ENCODE data around the gene ACOT7.

- TF ChIP-seq, protein P1, sequence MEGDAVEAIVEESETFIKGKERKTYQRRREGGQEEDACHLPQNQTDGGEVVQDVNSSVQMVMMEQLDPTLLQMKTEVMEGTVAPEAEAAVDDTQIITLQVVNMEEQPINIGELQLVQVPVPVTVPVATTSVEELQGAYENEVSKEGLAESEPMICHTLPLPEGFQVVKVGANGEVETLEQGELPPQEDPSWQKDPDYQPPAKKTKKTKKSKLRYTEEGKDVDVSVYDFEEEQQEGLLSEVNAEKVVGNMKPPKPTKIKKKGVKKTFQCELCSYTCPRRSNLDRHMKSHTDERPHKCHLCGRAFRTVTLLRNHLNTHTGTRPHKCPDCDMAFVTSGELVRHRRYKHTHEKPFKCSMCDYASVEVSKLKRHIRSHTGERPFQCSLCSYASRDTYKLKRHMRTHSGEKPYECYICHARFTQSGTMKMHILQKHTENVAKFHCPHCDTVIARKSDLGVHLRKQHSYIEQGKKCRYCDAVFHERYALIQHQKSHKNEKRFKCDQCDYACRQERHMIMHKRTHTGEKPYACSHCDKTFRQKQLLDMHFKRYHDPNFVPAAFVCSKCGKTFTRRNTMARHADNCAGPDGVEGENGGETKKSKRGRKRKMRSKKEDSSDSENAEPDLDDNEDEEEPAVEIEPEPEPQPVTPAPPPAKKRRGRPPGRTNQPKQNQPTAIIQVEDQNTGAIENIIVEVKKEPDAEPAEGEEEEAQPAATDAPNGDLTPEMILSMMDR (IDR thresholded peaks at IDR 0.05) = no peak
- TF ChIP-seq, protein P2, sequence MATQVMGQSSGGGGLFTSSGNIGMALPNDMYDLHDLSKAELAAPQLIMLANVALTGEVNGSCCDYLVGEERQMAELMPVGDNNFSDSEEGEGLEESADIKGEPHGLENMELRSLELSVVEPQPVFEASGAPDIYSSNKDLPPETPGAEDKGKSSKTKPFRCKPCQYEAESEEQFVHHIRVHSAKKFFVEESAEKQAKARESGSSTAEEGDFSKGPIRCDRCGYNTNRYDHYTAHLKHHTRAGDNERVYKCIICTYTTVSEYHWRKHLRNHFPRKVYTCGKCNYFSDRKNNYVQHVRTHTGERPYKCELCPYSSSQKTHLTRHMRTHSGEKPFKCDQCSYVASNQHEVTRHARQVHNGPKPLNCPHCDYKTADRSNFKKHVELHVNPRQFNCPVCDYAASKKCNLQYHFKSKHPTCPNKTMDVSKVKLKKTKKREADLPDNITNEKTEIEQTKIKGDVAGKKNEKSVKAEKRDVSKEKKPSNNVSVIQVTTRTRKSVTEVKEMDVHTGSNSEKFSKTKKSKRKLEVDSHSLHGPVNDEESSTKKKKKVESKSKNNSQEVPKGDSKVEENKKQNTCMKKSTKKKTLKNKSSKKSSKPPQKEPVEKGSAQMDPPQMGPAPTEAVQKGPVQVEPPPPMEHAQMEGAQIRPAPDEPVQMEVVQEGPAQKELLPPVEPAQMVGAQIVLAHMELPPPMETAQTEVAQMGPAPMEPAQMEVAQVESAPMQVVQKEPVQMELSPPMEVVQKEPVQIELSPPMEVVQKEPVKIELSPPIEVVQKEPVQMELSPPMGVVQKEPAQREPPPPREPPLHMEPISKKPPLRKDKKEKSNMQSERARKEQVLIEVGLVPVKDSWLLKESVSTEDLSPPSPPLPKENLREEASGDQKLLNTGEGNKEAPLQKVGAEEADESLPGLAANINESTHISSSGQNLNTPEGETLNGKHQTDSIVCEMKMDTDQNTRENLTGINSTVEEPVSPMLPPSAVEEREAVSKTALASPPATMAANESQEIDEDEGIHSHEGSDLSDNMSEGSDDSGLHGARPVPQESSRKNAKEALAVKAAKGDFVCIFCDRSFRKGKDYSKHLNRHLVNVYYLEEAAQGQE (IDR thresholded peaks at IDR 0.05; ENCODE audit: insufficient read depth in 1 of 2, low read depth in 2 of 2, low read length in 1 of 2) = no peak
- TF ChIP-seq POLR2AphosphoS5 (IDR thresholded peaks at IDR 0.05; ENCODE audit: low read depth, low read length) (no peak), TCF7L2 (IDR thresholded peaks at IDR 0.05; ENCODE audit: low read depth, low read length) (no peak)
These were observed 95.0 kb downstream of the ACOT7 start for GRCh38 chr1:6298530-6298929.

All from Panc1 (cell line).